Gastroesophageal sphincter (tissue), 4 donors: Measurements from ENCODE around the gene GFRA3. TPM values are rescaled to one million over a fixed set of nuclear protein-coding genes. Genes with fewer than 3 reads are reported as not detected.
"Not testable (repeated sequence)": the region's sequence is repeated elsewhere in the genome, so short reads cannot be mapped to it uniquely, and the experiment has no call there.

ENCODE experiments used
- ATAC-seq: fragments of 150-250 bp; one replicate; pipeline ENCODE4 v1.9.1; 2016; ENCODE audit warnings: mild to moderate bottlenecking, moderate library complexity
- H3K27ac ChIP-seq, 4 donors: fragments of 200-600 bp; sonication (generic) in 3 of 4; 1 replicate in 3 of 4; 2 replicates in 1 of 4; pipeline ENCODE4 v1.5.1; 2016 to 2019
- H3K27me3 ChIP-seq: fragments of 200-600 bp; sonication (generic); one replicate; pipeline ENCODE4 v1.5.1; 2019
- H3K36me3 ChIP-seq, 2 donors: fragments of 200-600 bp; sonication (generic); one replicate each; pipeline ENCODE4 v1.5.1; 2019; ENCODE audit warnings: control low read depth in 1 of 2
- H3K4me1 ChIP-seq, 3 donors: fragments of 200-600 bp; sonication (generic); 1 replicate in 2 of 3; 2 replicates in 1 of 3; pipeline ENCODE4 v1.5.1; 2016 to 2019; ENCODE audit warnings: control low read depth in 2 of 3
- H3K4me3 ChIP-seq, 2 donors: fragments of 200-600 bp; sonication (generic); one replicate each; pipeline ENCODE4 v1.5.1; 2019; ENCODE audit warnings: mild to moderate bottlenecking in 1 of 2, moderate library complexity in 1 of 2
- H3K9me3 ChIP-seq, 3 donors: fragments of 200-600 bp; sonication (generic); one replicate each; pipeline ENCODE4 v1.5.1; 2017 to 2019; ENCODE audit warnings: control low read depth in 2 of 3
- CTCF ChIP-seq, 4 experiments: fragments of 200-600 bp in 2 of 4; fragments of 450-650 bp in 2 of 4; sonication (generic) in 1 of 4; IDR thresholded peaks; one replicate each; pipeline ENCODE4 v1.5.1; 2017 to 2019; ENCODE audit warnings: antibody characterized with exemption in 4 of 4, mild to moderate bottlenecking in 2 of 4, moderate library complexity in 2 of 4
- EP300 ChIP-seq: sonication (generic); formaldehyde crosslinking; IDR thresholded peaks from one replicate; pipeline ENCODE4 v1.6.1; 2017; ENCODE audit warnings: antibody characterized with exemption, mild to moderate bottlenecking
- POLR2A ChIP-seq, 2 donors: fragments of 450-650 bp; IDR thresholded peaks; one replicate each; pipeline ENCODE4 v1.6.1; 2017; ENCODE audit warnings: antibody characterized with exemption in 2 of 2, mild to moderate bottlenecking in 2 of 2, moderate library complexity in 1 of 2
- POLR2AphosphoS5 ChIP-seq: sonication (generic); formaldehyde crosslinking; IDR thresholded peaks from one replicate; pipeline ENCODE4 v1.6.1; 2017; ENCODE audit warnings: antibody characterized with exemption
- WGBS, 2 donors: methylation state at CpG; one replicate each; pipeline ENCODE4 v1.1.5; 2018; ENCODE audit warnings: low coverage in 1 of 2; 5-methylcytosine and 5-hydroxymethylcytosine counted together
- total RNA-seq, 4 donors: library from RNA; depleted of rRNA; stranded (reverse); fragments of >200 nt; gene quantifications; one replicate each; pipeline ENCODE4 v1.1.0, GENCODE V29; 2016

GFRA3 gene
- total RNA-seq, 4 donors from 2014 or later = 0.40 to 6.4 (median 1.7) TPM

GRCh38 chr5:138252944-138253343 is 21.5 kb downstream of the GFRA3 start:
- ATAC-seq = no peak
- no CpG with 5 or more reads among the region's 3 CpGs for WGBS, 2 donors
- no peaks in the 10 kb centered on the region for H3K4me1 ChIP-seq
- peaks cover 7% of the 10 kb centered on the region for H3K27me3 ChIP-seq
- no peak overlapping the region for H3K27ac ChIP-seq
- H3K36me3 ChIP-seq = no peaks in the 10 kb centered on the region
- H3K4me3 ChIP-seq = no peak overlapping the region
- no peaks in the 10 kb centered on the region for H3K9me3 ChIP-seq
- TF ChIP-seq EP300 (no peak), POLR2AphosphoS5 (no peak), CTCF (IDR thresholded peaks at IDR 0.05) (no peak), POLR2A (IDR thresholded peaks at IDR 0.05) (no peak)

GRCh38 chr5:138247800-138248199 is 26.6 kb downstream of the GFRA3 start:
- H3K27me3 ChIP-seq, H3K27ac ChIP-seq, H3K4me1 ChIP-seq, ATAC-seq, H3K36me3 ChIP-seq, H3K9me3 ChIP-seq, H3K4me3 ChIP-seq: not testable (repeated sequence)
- 78% methylated on average over 1 of the region's 2 CpGs; no CpG with 5 or more reads in 1 of the 2 donors for WGBS, 2 donors

- TF ChIP-seq EP300 = no peak
- no peak for TF ChIP-seq CTCF (IDR thresholded peaks at IDR 0.05)
- no peak for TF ChIP-seq POLR2AphosphoS5
- no peak for TF ChIP-seq POLR2A (IDR thresholded peaks at IDR 0.05)
- Histone ChIP-seq H3K4me3 (no peak overlapping the region), H3K9me3 (no peaks in the 10 kb centered on the region), H3K27me3 (no peaks in the 10 kb centered on the region), H3K36me3 (no peaks in the 10 kb centered on the region), H3K27ac (no peak overlapping the region), H3K4me1 (peaks cover 0 to 8% (median 6%) of the 10 kb centered on the region in 3 donors)
- WGBS, 2 donors = 91 to 94% methylated on average over 2 to 4 of the region's 4 CpGs
- no peak for ATAC-seq
These were observed 27.6 kb downstream of the GFRA3 start for GRCh38 chr5:138246822-138247221.

- ATAC-seq = no peak
- WGBS, 2 donors = 76 to 85% methylated on average over 3 to 4 of the region's 4 CpGs
- no peaks in the 10 kb centered on the region for H3K27me3 ChIP-seq
- no peak overlapping the region for H3K4me3 ChIP-seq
- TF ChIP-seq CTCF (IDR thresholded peaks at IDR 0.05) (no peak), POLR2AphosphoS5 (no peak), EP300 (no peak), POLR2A (IDR thresholded peaks at IDR 0.05) (no peak)
- no peaks in the 10 kb centered on the region for H3K36me3 ChIP-seq
- peaks cover 0 to 13% (median 11%) of the 10 kb centered on the region in 3 donors for H3K4me1 ChIP-seq
- no peaks in the 10 kb centered on the region for H3K9me3 ChIP-seq
- no peak overlapping the region for H3K27ac ChIP-seq
These were observed 28.1 kb downstream of the GFRA3 start for GRCh38 chr5:138246334-138246733.

- no peak for ATAC-seq
- no peak overlapping the region for H3K4me3 ChIP-seq
- no peaks in the 10 kb centered on the region for H3K36me3 ChIP-seq
- no peak overlapping the region for H3K27ac ChIP-seq
- no CpG with 5 or more reads among the region's 1 CpG for WGBS, 2 donors
- TF ChIP-seq POLR2AphosphoS5 = no peak
- no peak for TF ChIP-seq EP300
- TF ChIP-seq POLR2A (IDR thresholded peaks at IDR 0.05) = no peak
- no peak for TF ChIP-seq CTCF (IDR thresholded peaks at IDR 0.05)
- no peaks in the 10 kb centered on the region for H3K27me3 ChIP-seq
- H3K4me1 ChIP-seq = peaks cover 0 to 15% (median 12%) of the 10 kb centered on the region in 3 donors
- no peaks in the 10 kb centered on the region for H3K9me3 ChIP-seq
These were observed 28.7 kb downstream of the GFRA3 start for GRCh38 chr5:138245717-138246116.
